Body of pancreas (tissue), 4 donors: ENCODE results near the gene PTPRD.

ENCODE experiments used
- CTCF ChIP-seq, 7 experiments: fragments of 450-650 bp in 4 of 7; fragments of 200-600 bp in 3 of 7; sonication (generic) in 3 of 7; IDR thresholded peaks; one replicate each; pipeline ENCODE4 v1.5.1; 2016 to 2019; ENCODE audit warnings: antibody characterized with exemption in 7 of 7
- POLR2A ChIP-seq, 3 donors: fragments of 450-650 bp; IDR thresholded peaks; one replicate each; pipeline ENCODE4 v1.6.1; 2016; ENCODE audit warnings: antibody characterized with exemption in 3 of 3, mild to moderate bottlenecking in 2 of 3

GRCh38 chr9:8571643-8572042 is 2041.2 kb downstream of the PTPRD start:
- no peak for TF ChIP-seq CTCF (IDR thresholded peaks at IDR 0.05)
- TF ChIP-seq POLR2A (IDR thresholded peaks at IDR 0.05) = no peak
